ENCODE measurements around the gene SLC16A3. TPM values are rescaled to one million over a fixed set of nuclear protein-coding genes. Genes with fewer than 3 reads are reported as not detected.

The SLC16A3 gene
- 10 to 100 TPM; 29.2 to 87.9 (median 53.3) TPM for total RNA-seq
- 10 to 100 TPM in 2 of 3 donors, 1 to 10 TPM in 1; 4.9 to 39.8 (median 20.4) TPM for polyA plus RNA-seq
- long read RNA-seq, donor 1, partial matches to known transcripts, result 0 of 1 reads
- long read RNA-seq, donor 1, other reads (novel, unspliced or antisense), result 0 of 1 reads
- long read RNA-seq, donor 2, partial matches to known transcripts, result 7 of 22 reads
- long read RNA-seq, donor 2, other reads (novel, unspliced or antisense), result 13 of 22 reads
- long read RNA-seq, donor 3, partial matches to known transcripts, result 0 of 2 reads
- long read RNA-seq, donor 3, other reads (novel, unspliced or antisense), result 0 of 2 reads
- long read RNA-seq, donor 4, partial matches to known transcripts, result 0 of 2 reads
- long read RNA-seq, donor 4, other reads (novel, unspliced or antisense), result 0 of 2 reads
- long read RNA-seq, donor 5, full-length matches to known transcripts, result 9 of 19 reads
- long read RNA-seq, donor 5, partial matches to known transcripts, result 5 of 19 reads
- long read RNA-seq, donor 5, other reads (novel, unspliced or antisense), result 5 of 19 reads
- long read RNA-seq, donor 6, partial matches to known transcripts, result 5 of 13 reads
- long read RNA-seq, donor 6, other reads (novel, unspliced or antisense), result 0 of 13 reads
- long read RNA-seq, donor 7, partial matches to known transcripts, result 0 of 3 reads
- long read RNA-seq, donor 7, other reads (novel, unspliced or antisense), result 0 of 3 reads
- long read RNA-seq, donor 8, transcript SLC16A3-214 (5 exons, 2,002 nt), result major isoform, 8 of 24 reads
- long read RNA-seq, donor 8, partial matches to known transcripts, result 5 of 24 reads
- long read RNA-seq, donor 8, other reads (novel, unspliced or antisense), result 10 of 24 reads
- long read RNA-seq, donor 9, partial matches to known transcripts, result 14 of 17 reads
- long read RNA-seq, donor 9, other reads (novel, unspliced or antisense), result 0 of 17 reads
- long read RNA-seq, donor 10, full-length matches to known transcripts, result 2 of 2 reads
- long read RNA-seq, donor 10, partial matches to known transcripts, result 0 of 2 reads
- long read RNA-seq, donor 10, other reads (novel, unspliced or antisense), result 0 of 2 reads

DNA sequence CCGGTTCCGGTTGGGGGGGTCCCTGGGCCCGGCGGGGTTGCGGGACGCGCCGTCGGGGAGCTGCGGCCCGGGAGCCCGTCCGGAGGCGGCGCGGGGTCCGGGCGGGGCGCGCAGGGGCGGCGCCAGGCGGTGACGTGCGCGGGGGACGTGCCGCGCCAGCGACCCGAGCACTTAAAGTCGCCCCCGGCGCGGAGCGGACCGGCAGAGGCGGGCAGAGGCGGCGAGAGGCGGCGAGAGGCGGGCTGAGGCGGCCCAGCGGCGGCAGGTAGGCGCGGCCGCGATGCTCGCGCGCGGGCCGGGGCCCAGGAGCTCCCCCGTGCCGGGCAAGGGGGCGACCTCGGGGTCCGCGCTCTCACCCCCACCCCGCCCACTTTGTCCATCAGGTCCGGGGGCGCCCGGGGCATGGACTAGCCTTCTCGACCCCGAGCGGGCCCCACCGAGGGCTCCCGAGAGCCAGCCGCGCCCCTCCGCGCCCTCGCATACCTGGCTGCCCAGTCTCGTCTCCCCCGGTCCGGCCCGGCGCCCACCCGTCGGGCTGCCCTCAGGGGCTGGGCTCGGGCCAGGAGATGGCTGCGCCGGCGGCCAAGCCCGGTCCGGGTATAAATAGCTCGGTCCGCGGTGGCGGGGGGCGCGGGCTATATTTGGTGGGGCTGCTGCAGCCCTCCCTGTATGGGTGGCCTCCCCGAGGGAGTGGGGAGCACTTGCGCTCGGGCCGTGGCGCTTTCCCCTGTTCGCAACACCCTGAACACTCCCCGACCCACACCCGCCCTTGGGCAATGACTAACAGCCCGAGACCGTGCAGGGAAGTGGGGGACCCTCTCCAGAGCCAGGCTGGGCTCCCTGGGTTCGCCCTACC is at the start of gene SLC16A3:
SLC16A3 (plus strand) TSS at position 201 of the 856 bp plus-strand sequence. CDS start 6,967 bp downstream, outside the sequence.
- 2 to 12% (median 4%) methylated on average over 26 to 105 of the region's 105 CpGs for WGBS, 5 donors
- no peaks in the 10 kb centered on the region for H3K9me3 ChIP-seq
- peaks cover 0 to 4% (median 0%) of the 10 kb centered on the region in 3 donors for H3K27me3 ChIP-seq
- DNase-seq, result peak; percentile 76 to 93
- H3K36me3 ChIP-seq, result no peaks in the 10 kb centered on the region
- peak within 1 kb of the TSS; percentile 91 to 99 (median 92) for H3K27ac ChIP-seq
- H3K4me3 ChIP-seq, result peak within 1 kb of the TSS; percentile 61 to 75 (median 68)
- H3K4me1 ChIP-seq, result peaks cover 35 to 76% (median 57%) of the 10 kb centered on the region in 4 donors
- TF ChIP-seq EP300 (IDR thresholded peaks at IDR 0.05) (no peak), POLR2AphosphoS5 (IDR thresholded peaks at IDR 0.05) (peak in 2 of 3 donors; percentile 77 to 83), POLR2A (IDR thresholded peaks at IDR 0.05) (no peak)
- TF ChIP-seq, protein P1, sequence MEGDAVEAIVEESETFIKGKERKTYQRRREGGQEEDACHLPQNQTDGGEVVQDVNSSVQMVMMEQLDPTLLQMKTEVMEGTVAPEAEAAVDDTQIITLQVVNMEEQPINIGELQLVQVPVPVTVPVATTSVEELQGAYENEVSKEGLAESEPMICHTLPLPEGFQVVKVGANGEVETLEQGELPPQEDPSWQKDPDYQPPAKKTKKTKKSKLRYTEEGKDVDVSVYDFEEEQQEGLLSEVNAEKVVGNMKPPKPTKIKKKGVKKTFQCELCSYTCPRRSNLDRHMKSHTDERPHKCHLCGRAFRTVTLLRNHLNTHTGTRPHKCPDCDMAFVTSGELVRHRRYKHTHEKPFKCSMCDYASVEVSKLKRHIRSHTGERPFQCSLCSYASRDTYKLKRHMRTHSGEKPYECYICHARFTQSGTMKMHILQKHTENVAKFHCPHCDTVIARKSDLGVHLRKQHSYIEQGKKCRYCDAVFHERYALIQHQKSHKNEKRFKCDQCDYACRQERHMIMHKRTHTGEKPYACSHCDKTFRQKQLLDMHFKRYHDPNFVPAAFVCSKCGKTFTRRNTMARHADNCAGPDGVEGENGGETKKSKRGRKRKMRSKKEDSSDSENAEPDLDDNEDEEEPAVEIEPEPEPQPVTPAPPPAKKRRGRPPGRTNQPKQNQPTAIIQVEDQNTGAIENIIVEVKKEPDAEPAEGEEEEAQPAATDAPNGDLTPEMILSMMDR (IDR thresholded peaks at IDR 0.05), result no peak
- intact Hi-C loops (cut with DNase I; ENCODE audit: low total_unique reads), result no loop called here

DNA sequence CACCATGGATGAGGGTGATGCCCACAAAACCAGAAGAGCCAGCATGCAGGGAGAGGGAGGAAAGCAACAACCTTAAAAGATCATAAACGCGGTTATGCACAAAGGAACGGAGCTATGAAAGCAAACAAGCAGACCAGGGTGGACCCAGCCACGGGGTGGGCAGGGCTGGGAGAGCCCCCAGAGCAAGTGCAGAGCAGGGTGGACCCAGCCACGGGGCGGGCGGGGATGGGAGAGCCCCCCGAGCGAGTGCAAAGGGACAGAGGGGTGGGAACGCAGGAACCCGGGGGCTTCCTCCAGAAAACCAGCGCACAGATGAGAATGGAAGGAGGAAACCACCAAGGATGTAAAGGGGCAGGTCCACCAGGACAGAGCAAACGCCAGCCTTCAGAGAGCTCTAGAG is 49.4 kb upstream of the SLC16A3 start:
- no peak for DNase-seq
- 88 to 93% (median 91%) methylated on average over 13 of the region's 13 CpGs for WGBS, 5 donors
- intact Hi-C loops (cut with DNase I; ENCODE audit: low total_unique reads), result no loop called here
- TF ChIP-seq, protein P1 (IDR thresholded peaks at IDR 0.05), result no peak
- no peak for TF ChIP-seq POLR2A (IDR thresholded peaks at IDR 0.05)
- TF ChIP-seq POLR2AphosphoS5 (IDR thresholded peaks at IDR 0.05), result no peak
- no peak for TF ChIP-seq EP300 (IDR thresholded peaks at IDR 0.05)
- H3K4me3 ChIP-seq, result no peak overlapping the region
- H3K9me3 ChIP-seq, result no peaks in the 10 kb centered on the region
- H3K36me3 ChIP-seq, result peaks cover 8 to 93% (median 80%) of the 10 kb centered on the region in 4 donors
- no peaks in the 10 kb centered on the region for H3K27me3 ChIP-seq
- no peak overlapping the region for H3K27ac ChIP-seq
- H3K4me1 ChIP-seq, result no peaks in the 10 kb centered on the region

DNA sequence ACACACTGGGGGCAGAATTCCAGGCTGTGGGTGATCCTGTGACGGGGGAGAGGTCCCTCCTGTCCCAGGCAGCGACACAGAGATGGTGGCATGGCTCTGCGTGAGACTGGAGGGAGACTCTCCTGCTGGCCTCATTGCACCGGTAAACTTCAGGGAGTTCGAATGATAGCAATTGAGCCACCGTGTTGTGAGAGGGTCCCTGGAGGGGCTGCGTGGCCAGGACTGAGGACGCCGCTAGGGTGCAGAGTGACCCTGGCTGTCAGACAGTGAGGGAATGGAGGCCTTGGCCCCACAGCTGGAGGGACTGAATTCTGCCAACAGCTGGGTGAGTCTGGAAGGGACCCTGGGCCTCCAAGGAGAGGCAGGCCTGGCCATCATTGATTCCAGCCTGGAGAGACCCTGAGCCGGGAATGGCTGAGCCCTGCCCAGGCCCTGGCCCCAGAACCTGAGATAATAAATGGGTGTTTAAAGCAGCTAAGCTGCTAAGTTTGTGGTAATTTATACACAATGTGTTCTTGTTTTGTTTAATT is 48.8 kb upstream of the SLC16A3 start:
- intact Hi-C loops (cut with DNase I; ENCODE audit: low total_unique reads), result no loop called here
- 91 to 95% (median 92%) methylated on average over 10 of the region's 10 CpGs for WGBS, 5 donors
- H3K27me3 ChIP-seq, result no peaks in the 10 kb centered on the region
- no peak for DNase-seq
- TF ChIP-seq, protein P1 (IDR thresholded peaks at IDR 0.05), result no peak
- TF ChIP-seq POLR2AphosphoS5 (IDR thresholded peaks at IDR 0.05) (no peak), EP300 (IDR thresholded peaks at IDR 0.05) (no peak), POLR2A (IDR thresholded peaks at IDR 0.05) (no peak)
- H3K4me1 ChIP-seq, result no peaks in the 10 kb centered on the region
- H3K36me3 ChIP-seq, result peaks cover 8 to 93% (median 81%) of the 10 kb centered on the region in 4 donors
- no peaks in the 10 kb centered on the region for H3K9me3 ChIP-seq
- H3K4me3 ChIP-seq, result no peak overlapping the region
- H3K27ac ChIP-seq, result no peak overlapping the region

Measured in stomach (tissue), 19 donors.